Vagina (tissue), 2 donors: ENCODE data around the gene MINDY4B.

Experiments
- POLR2A ChIP-seq, 2 donors: fragments of 450-650 bp; IDR thresholded peaks; one replicate each; pipeline ENCODE4 v1.6.1; 2017; ENCODE audit warnings: antibody characterized with exemption in 2 of 2, mild to moderate bottlenecking in 2 of 2, moderate library complexity in 2 of 2
- POLR2AphosphoS5 ChIP-seq, 2 donors: sonication (generic); formaldehyde crosslinking; IDR thresholded peaks; one replicate each; pipeline ENCODE4 v1.9.0; 2017; ENCODE audit warnings: antibody characterized with exemption in 2 of 2, mild to moderate bottlenecking in 2 of 2, low read depth in 1 of 2; ENCODE audit not compliant: insufficient read depth in 1 of 2
- TF ChIP-seq, protein P1 (sequence below), 3 experiments: fragments of 450-650 bp in 2 of 3; fragments of 200-600 bp in 1 of 3; sonication (generic) in 1 of 3; IDR thresholded peaks; one replicate each; pipeline ENCODE4 v1.5.1; 2017 to 2019; ENCODE audit warnings: antibody characterized with exemption in 3 of 3, mild to moderate bottlenecking in 2 of 3, moderate library complexity in 2 of 3

GRCh38 chr3:150844484-150844883 lies 60.8 kb downstream of the MINDY4B start:
- TF ChIP-seq, protein P1, sequence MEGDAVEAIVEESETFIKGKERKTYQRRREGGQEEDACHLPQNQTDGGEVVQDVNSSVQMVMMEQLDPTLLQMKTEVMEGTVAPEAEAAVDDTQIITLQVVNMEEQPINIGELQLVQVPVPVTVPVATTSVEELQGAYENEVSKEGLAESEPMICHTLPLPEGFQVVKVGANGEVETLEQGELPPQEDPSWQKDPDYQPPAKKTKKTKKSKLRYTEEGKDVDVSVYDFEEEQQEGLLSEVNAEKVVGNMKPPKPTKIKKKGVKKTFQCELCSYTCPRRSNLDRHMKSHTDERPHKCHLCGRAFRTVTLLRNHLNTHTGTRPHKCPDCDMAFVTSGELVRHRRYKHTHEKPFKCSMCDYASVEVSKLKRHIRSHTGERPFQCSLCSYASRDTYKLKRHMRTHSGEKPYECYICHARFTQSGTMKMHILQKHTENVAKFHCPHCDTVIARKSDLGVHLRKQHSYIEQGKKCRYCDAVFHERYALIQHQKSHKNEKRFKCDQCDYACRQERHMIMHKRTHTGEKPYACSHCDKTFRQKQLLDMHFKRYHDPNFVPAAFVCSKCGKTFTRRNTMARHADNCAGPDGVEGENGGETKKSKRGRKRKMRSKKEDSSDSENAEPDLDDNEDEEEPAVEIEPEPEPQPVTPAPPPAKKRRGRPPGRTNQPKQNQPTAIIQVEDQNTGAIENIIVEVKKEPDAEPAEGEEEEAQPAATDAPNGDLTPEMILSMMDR (IDR thresholded peaks at IDR 0.05), result no peak
- peak; percentile 11 to 32 for TF ChIP-seq POLR2AphosphoS5 (IDR thresholded peaks at IDR 0.05; ENCODE audit: insufficient read depth in 1 of 2, low read depth in 1 of 2)
- TF ChIP-seq POLR2A (IDR thresholded peaks at IDR 0.05), result no peak
